HG03520 (cell line): ENCODE data around the gene SYNCRIP.
"Not testable (repeated sequence)": the region's sequence is repeated elsewhere in the genome, so short reads cannot be mapped to it uniquely, and the experiment has no call there.

Experiments
- ATAC-seq: cut with Tn5 transposase; IDR thresholded peaks from one replicate; pipeline ENCODE4 v1.9.1; 2021; ENCODE audit warnings: mild to moderate bottlenecking, moderate library complexity; ENCODE audit not compliant: unreplicated experiment

SYNCRIP gene

GRCh38 chr6:85642774-85643536 lies at the start of gene SYNCRIP:
SYNCRIP (minus strand) TSS chr6:85642886; CDS start chr6:85641439, 1,447 bp downstream.
- peak; percentile 71 for ATAC-seq

GRCh38 chr6:85691478-85691877 lies 48.8 kb upstream of the SYNCRIP start:
- ATAC-seq = no peak

DNA sequence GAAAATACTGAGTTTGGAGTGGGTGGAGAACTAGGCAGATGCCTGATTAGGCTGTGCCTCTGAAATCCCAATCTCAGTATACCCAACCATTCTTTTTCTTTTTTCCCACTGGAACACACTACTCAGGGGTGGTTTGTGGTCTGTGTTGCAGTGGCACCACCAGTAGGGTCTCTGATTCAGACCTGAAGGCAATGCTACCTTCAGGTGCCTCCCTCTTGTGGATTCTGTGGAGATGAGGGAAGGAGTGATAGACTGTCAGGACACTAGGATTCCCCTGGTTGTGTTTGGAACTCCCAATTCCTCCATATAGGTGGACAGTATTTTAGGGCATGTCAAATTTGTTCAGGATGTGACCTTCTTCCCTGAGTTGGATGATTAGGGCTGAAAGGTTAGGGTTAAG lies 47.4 kb upstream of the SYNCRIP start:
- no peak for ATAC-seq

DNA sequence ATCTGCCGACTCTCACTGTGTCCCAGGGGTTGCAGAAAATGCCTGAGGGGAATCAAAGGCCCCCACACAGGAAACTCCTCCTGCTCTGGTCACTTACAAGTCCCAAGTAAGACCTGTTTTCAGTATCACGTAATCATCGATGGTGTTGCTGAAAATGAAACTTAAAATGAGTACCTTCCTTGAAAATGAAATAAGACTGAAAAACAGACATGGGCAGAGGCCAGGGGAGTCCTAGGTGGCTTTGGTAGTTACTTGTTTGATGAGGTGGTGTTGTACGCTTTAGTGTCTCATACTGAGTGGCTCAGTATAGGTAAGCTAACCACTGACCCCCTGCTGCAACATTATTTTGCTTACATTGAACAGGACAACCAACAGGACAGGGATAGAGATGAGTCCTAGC lies 43.0 kb upstream of the SYNCRIP start:
- ATAC-seq = peak; percentile 85

DNA sequence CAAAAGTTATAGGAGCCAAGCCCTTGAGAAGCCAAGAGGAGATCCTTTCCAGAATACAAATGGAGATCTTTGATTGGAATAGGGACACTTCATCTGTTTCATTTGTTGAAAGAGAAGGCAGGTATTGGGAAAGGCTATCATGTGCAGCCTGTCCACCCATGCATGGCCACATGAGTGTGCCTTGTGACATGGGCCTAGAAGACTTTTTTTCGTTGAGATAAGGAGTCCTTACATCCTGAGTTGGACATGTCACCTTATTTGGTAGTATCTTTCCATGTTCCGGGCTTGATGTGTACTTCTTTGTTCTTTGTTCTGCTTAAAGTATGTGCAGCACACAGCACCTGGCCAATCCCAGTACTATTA lies 42.1 kb upstream of the SYNCRIP start:
- no peak for ATAC-seq

DNA sequence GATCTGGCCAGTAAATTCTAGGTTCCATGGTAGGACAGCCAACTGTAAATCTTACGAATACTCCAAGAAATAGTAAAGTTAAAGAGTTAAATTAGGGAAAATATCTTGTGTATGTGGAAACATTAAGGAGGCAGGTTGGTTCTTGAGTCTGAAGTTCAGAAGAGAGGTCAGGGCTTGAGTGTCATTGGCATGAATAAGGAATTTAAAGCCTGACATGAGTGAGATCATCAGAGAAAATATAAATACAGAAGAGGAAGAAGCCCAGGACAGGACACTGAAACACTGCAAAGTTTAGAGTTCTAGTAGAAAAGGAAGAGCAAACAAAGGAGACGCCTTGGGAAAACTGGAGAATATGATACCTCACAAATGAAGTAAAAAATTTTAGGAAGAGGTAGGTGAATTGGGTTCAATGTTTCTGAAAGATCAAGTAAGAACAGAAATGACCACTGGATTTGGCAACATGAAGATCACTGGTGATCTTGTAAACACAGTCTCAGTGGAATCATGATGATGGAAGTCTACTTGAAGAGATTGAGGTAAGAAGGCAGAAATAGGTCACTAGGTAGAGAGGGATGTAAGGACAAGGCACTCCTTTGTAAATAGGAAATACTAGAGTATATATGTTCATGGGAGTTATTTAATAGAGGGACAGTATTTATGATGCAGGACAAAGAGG lies 41.6 kb upstream of the SYNCRIP start:
- no peak for ATAC-seq

- not testable (repeated sequence) for ATAC-seq
Measured at GRCh38 chr6:85681899-85682298, 39.2 kb upstream of the SYNCRIP start.

DNA sequence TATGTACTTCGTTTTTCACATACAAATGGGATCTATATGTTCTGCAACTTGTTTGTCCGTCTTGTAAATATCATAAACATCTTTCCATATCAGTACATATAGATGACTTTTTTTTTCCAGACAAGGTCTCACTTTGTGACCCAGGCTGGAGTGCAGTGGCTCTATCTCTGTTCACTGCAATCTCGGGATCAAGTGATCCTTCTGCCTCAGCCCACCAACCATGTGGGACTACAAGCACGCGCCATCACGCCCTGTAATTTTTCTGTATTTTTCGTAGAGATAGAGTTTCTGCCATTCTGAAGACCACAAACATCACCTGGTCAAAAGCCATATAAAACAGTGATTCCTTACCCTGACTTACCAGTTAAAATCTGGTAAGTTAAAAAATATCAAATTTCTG lies 37.7 kb upstream of the SYNCRIP start:
- no peak for ATAC-seq

DNA sequence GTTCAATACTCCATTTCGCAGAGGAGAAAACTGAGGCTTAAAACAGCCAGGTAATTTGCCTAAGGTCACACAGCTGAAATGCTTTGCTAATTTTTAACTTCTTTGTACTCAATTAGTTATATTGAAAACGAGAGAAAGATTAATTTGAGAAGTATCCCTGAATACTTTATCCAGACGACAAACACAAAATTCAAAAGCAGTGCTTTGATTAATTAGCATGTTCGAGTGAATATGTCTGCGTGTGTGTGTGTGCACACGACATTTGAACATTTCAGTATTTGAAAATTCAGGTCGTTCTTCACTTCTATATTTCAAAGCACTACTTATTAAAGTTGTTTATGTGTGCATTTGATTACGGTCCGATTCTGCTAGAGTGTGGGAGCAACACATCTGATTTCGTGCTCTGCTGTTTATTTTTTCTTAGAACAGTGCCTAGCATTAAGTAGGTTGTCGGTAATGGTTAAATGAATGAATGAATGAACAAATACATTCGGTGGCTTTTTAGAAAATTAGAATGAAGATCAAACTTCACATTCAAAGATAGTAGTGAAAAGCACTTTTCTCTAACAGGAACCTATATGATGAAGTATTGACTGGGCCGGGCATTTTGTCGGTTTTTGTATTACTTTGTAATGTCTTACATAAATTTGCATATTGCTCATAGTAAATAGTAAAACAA lies 36.9 kb upstream of the SYNCRIP start:
- ATAC-seq = no peak

DNA sequence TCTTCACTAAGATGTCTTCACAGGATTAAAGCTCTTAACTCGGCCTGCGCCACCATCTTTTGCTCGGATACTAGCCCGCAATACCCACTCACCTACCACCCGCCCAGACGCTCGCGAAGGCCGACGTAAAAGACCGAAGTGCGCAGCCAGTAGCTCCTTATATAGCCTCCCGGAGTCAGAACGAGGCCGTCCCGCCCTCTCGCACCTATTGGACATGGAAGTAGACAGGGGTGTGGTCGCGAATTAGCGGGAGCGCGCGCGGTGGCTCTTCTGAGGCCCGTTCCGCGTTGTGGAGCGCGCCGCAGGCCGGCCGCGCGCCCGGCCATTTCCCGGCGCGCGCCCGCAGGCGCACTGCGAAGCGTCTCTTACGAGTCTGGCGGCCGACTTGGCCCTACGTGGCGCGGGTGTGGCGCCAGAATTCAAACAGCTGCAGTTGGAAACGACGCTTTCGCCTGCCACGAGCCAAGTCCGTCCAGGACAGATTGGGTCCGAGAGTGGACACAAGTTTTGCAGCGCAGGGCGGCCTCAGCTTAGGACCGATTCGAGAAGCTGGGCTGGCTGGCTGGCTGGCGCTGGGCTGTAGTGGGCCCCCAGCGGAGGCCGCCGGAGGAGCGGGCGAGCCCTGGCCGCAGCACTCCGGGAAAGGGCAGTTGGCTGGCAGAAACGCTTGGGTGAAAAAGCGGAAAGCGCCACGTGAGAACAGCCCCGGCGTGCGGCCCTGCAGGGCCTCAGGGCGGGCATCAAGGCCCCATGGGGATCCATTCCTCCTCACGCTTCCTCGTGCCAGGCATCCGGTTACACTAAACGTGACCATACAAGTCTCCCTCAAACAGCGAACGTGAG lies 36.1 kb upstream of the SYNCRIP start:
- ATAC-seq = peak; percentile 81

DNA sequence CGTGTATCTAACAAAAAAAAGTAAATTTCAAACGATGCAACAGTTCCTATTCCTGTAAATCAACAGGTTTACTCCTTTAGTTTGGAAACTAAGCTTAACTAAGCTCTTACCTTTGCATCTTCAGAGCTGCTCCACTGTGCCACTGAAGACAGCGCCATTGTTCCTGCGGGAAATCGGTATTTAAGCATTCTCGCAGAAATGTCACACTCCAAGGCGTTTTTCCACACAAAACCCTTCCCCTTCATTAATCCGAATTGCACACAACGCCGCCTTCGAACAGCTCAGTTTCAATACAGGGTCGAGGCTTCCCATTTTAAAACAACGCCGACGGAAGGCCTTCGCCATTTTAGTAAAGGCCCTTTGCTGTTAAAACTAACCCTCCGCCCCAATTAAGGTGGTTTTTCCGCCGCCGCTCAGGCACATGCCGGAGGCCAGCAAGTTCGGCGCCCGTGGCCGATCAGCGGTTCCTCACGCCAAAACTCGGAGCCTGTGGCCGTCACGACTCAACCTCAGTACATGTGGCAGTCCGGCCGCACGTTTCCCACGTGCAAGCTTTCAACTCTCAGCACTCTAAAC lies 35.4 kb upstream of the SYNCRIP start:
- ATAC-seq = no peak

- no peak for ATAC-seq
Measured at GRCh38 chr6:85677234-85677956, 34.7 kb upstream of the SYNCRIP start.

DNA sequence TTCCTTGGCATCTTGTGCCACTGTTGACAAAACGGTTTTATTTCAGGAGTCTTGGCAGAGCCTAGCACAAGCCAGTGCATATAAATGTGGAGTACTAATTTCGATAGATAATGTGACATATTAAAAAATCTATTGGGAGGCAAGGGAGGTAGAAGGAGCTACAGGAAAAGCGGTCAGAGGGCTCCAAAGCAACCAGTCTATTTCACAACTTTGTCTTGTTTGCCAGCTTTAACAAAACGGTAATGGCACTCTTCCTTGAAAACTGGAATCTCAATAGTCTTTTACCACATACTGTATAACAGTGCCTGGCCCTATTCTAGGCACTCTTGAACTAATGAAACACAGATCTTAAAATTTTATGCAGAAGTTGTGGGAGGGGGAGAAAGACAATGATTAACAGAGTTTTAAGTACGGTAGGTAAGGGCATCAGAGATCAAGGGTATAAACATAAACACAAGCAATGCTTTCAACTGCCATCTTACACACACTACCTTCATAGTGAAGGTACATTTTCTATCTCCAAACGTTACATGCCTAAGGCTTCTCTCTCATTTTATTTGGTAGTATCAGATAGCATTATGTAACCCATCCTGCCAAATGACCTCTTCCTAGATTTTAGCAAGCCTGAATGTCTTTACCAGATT lies 33.5 kb upstream of the SYNCRIP start:
- no peak for ATAC-seq

DNA sequence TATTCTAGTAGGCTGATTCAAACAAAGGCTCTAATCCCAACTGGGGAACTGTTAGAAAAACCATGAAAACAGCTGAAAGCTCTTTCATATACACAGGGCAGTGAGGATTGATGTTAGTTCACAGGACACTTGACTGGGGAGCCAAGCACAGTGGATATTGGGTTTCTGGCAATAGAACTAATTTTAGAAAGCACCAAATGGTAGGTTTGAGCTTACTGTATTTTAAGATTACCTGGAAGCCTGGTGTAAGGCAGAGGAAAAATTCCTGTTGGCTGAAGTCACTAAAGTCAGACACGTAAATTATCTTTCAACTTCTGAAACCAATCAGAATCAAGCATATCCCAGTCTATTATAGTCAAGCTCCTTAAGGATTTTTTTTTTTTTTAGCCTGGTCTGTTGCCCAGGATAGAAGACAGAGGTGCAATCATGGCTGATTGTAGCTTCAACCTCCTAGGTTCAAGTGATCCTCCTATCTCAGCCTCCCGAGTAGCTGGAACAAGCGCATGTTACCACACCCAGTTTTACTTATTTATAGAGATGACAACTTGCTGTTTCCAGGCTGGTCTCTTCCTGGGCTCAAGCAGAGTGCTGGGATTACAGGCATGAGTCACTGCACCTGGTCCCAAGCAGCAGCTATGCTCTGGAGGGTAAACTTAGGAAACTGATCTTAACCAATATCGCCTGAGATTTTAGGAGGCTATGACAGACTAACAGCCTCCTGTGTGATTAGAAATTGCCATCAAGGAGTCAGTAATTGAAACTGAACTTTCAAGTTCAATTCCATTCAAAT lies 32.5 kb upstream of the SYNCRIP start:
- ATAC-seq = no peak

DNA sequence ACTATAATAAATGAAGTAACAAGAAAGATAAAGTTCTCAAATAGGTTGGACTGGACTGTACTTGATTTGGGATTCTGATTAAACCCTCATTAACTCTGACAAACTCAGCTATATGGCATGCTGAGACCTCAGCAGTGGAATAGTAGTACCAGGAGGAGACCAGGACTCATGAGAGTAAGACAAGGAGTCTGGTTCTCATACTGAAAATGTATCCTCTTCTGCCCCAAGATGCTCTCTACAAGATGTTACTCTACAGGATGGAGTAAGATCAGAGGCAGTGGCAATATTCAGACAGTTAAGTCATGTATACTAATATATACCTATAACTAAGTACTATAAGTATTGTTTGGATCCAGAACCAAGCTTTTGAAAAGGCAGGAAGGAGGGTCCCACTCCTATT lies 31.9 kb upstream of the SYNCRIP start:
- no peak for ATAC-seq

GRCh38 chr6:85673198-85674139 lies 30.8 kb upstream of the SYNCRIP start:
- ATAC-seq = no peak

DNA sequence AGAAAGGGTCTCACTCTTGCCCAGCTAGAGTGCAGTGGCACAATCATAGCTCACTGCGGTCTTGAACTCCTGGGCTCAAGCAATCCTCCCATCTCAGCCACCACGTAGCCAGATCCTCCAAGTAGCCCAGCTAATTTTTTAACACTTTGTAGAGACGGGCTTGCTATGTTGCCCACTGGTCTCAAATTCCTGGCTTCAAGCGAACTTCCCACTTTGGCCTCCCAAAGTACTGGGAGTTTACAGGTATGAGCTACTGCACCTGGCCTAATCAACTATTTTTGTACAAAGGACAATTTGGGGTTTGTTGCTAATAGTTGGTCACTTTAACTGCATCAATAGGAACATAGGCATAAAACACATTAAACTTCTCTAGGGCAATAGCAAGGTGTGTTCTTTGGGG lies 29.9 kb upstream of the SYNCRIP start:
- no peak for ATAC-seq

DNA sequence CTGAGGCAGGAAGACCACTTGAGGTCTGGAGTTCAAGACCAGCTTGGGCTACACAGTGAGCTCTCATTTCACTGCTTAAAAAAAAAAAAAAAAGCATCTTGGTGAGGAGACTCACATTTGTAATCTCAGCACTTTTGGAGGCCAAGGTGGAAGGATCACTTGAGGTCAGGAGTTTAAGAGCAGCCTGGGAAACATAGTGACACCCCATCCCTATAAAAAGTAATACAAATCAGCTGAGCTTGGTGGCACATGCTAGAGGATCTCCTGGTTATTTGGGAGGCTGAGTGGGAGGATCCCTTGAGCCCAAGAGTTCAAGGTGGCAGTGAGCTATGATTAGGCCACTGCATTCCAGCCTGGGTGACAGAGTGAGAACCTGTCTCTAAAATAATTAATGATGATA lies 29.4 kb upstream of the SYNCRIP start:
- ATAC-seq = no peak
